ENCODE data around the gene JAK1. TPM values are rescaled to one million over a fixed set of nuclear protein-coding genes. Genes with fewer than 3 reads are reported as not detected.

JAK1 gene
- polyA plus RNA-seq, 1 donor from 2014 or later = 26.8 TPM

DNA sequence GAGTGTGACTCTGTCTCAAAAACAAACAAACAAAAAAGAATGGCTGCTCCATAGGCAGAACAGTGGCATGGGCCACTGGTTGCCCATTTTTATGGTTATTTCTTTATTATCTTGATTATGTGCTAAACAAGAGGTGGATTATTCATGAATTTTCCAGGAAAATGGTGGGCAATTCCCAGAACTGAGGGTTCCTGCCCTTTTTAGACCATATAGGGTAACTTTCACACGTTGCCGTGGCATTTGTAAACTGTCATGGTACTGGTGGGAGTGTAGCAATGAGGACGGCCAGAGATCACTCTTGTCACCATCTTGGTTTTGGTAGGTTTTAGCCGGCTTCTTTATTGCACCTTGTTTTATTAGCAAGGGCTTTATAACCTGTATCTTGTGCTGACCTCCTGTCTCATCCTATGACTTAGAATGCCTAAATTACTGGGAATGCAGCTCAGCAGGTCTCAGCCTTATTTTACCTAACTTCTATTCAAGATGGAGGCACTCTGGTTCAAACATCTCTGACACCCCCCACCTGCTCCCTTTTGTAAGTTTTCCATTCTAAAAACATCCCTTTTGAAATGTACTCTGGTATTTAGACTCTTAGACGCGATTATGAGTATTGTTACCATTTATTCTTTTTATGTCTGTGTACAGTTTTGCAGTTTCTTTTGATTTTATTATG is 164.4 kb downstream of the JAK1 start:
- Histone ChIP-seq H3K27me3 (ENCODE audit: insufficient read depth, low read depth, low read length) (no peaks in the 10 kb centered on the region), H2AFZ (ENCODE audit: low read depth, low read length) (no peak overlapping the region), H3K79me2 (replicated peaks; ENCODE audit: insufficient read depth, low read length) (no peaks in the 10 kb centered on the region), H3K9ac (ENCODE audit: low read length) (no peak overlapping the region), H3F3A (ENCODE audit: insufficient read depth, low read length, poor library complexity, severe bottlenecking) (no peaks in the 10 kb centered on the region), H3K4me3 (ENCODE audit: low read length) (no peak overlapping the region), H3K4me2 (ENCODE audit: low read length) (no peak overlapping the region), H3K9me3 (ENCODE audit: low read length) (no peaks in the 10 kb centered on the region), H3K9me2 (ENCODE audit: insufficient read depth, low read length) (no peaks in the 10 kb centered on the region), H4K20me1 (ENCODE audit: insufficient read depth) (no peaks in the 10 kb centered on the region), H3K36me3 (ENCODE audit: insufficient read depth, low read length) (no peaks in the 10 kb centered on the region), H3K27ac (ENCODE audit: low read length) (no peak overlapping the region)
- TF ChIP-seq EP300 (conservative IDR thresholded peaks at IDR 0.05; ENCODE audit: poor library complexity, severe bottlenecking) (no peak), MXI1 (conservative IDR thresholded peaks at IDR 0.05; ENCODE audit: poor library complexity, severe bottlenecking) (no peak), POLR2AphosphoS5 (IDR thresholded peaks at IDR 0.05) (no peak), TAF1 (IDR thresholded peaks at IDR 0.05; ENCODE audit: low read depth) (no peak), RAD21 (conservative IDR thresholded peaks at IDR 0.05) (no peak), EZH2 (IDR thresholded peaks at IDR 0.05; ENCODE audit: borderline replicate concordance, insufficient read depth, low read length, poor library complexity, severe bottlenecking) (no peak), SMC3 (conservative IDR thresholded peaks at IDR 0.05; ENCODE audit: poor library complexity) (no peak), CTCF (IDR thresholded peaks at IDR 0.05; ENCODE audit: poor library complexity, severe bottlenecking) (no peak), REST (IDR thresholded peaks at IDR 0.05; ENCODE audit: borderline replicate concordance) (no peak)

DNA sequence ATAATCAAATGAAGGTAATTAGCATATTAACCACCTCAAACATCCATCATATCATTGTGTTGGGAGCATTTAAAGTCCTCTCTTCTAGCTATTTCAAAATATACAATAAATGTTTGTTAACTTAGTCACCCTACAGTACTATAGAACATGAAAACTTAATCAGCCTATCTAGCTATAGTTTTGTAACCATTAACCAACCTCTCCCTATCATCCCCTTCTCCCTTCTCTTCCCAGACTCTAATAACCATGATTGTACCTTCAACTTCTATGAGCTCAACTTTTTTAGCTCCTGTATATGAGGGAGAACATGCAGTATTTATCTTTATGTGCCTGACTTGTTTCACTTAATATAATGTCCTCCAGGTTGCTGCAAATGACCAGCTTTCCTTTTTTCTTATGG is 167.5 kb downstream of the JAK1 start:
- no peaks in the 10 kb centered on the region for H3F3A ChIP-seq (ENCODE audit: insufficient read depth, low read length, poor library complexity, severe bottlenecking)
- H3K36me3 ChIP-seq (ENCODE audit: insufficient read depth, low read length) = no peaks in the 10 kb centered on the region
- no peak overlapping the region for H3K4me3 ChIP-seq (ENCODE audit: low read length)
- H3K9ac ChIP-seq (ENCODE audit: low read length) = no peak overlapping the region
- no peak overlapping the region for H2AFZ ChIP-seq (ENCODE audit: low read depth, low read length)
- no peaks in the 10 kb centered on the region for H4K20me1 ChIP-seq (ENCODE audit: insufficient read depth)
- H3K9me3 ChIP-seq (ENCODE audit: low read length) = no peaks in the 10 kb centered on the region
- H3K4me2 ChIP-seq (ENCODE audit: low read length) = no peak overlapping the region
- no peak overlapping the region for H3K27ac ChIP-seq (ENCODE audit: low read length)
- no peaks in the 10 kb centered on the region for H3K27me3 ChIP-seq (ENCODE audit: insufficient read depth, low read depth, low read length)
- no peak for TF ChIP-seq RAD21 (conservative IDR thresholded peaks at IDR 0.05)
- no peak for TF ChIP-seq EZH2 (IDR thresholded peaks at IDR 0.05; ENCODE audit: borderline replicate concordance, insufficient read depth, low read length, poor library complexity, severe bottlenecking)
- TF ChIP-seq POLR2AphosphoS5 (IDR thresholded peaks at IDR 0.05) = no peak
- no peak for TF ChIP-seq MXI1 (conservative IDR thresholded peaks at IDR 0.05; ENCODE audit: poor library complexity, severe bottlenecking)
- no peak for TF ChIP-seq CTCF (IDR thresholded peaks at IDR 0.05; ENCODE audit: poor library complexity, severe bottlenecking)
- TF ChIP-seq TAF1 (IDR thresholded peaks at IDR 0.05; ENCODE audit: low read depth) = no peak
- no peak for TF ChIP-seq REST (IDR thresholded peaks at IDR 0.05; ENCODE audit: borderline replicate concordance)
- TF ChIP-seq SMC3 (conservative IDR thresholded peaks at IDR 0.05; ENCODE audit: poor library complexity) = no peak
- no peak for TF ChIP-seq EP300 (conservative IDR thresholded peaks at IDR 0.05; ENCODE audit: poor library complexity, severe bottlenecking)
- H3K79me2 ChIP-seq (replicated peaks; ENCODE audit: insufficient read depth, low read length) = no peaks in the 10 kb centered on the region
- H3K9me2 ChIP-seq (ENCODE audit: insufficient read depth, low read length) = no peaks in the 10 kb centered on the region
